GM19099 (cell line): ENCODE data around the gene NPW.

Experiments used
- POLR2A ChIP-seq: IDR thresholded peaks from 3 replicates; pipeline ENCODE4 v1.6.1; 2011; ENCODE audit warnings: low read depth; ENCODE audit not compliant: insufficient read length; ENCODE audit errors: extremely low read depth

The NPW gene

DNA sequence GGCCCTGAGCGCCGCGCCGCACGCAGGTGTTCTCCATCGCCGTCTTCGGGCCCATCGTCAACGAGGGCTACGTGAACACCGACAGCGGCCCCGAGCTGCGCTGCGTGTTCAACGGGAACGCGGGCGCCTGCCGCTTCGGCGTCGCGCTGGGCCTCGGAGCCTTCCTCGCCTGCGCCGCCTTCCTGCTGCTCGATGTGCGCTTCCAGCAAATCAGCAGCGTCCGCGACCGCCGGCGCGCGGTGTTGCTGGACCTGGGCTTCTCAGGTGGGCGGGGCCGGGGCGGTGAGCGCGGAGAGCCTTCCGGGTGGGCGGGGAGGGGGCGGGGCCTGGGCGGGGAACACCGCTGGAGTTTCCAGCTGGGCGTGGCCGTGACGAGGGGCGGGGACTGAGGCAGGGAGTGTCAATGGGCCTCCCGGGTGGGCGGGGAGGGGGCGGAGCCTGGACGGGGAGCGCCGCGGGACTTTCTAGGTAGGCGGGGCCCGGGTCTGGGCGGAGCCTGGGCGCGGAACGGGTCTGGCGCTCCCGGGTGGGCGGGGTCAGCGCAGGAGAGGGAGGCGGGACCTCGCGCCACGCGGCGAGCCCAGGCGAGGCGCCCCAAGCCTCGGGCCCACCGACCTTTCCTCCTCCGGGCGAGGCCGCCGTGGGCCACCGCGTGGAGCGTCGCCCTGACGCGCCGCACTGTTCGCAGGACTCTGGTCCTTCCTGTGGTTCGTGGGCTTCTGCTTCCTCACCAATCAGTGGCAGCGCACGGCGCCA, 27.5 kb upstream of the NPW start:
- TF ChIP-seq POLR2A: peak; percentile 75

- TF ChIP-seq POLR2A: no peak
These were observed 26.8 kb upstream of the NPW start for GRCh38 chr16:1992704-1993317.

GRCh38 chr16:1993731-1994131, 25.9 kb upstream of the NPW start:
- TF ChIP-seq POLR2A: no peak

GRCh38 chr16:1997494-1998359, 21.9 kb upstream of the NPW start:
- TF ChIP-seq POLR2A: no peak

DNA sequence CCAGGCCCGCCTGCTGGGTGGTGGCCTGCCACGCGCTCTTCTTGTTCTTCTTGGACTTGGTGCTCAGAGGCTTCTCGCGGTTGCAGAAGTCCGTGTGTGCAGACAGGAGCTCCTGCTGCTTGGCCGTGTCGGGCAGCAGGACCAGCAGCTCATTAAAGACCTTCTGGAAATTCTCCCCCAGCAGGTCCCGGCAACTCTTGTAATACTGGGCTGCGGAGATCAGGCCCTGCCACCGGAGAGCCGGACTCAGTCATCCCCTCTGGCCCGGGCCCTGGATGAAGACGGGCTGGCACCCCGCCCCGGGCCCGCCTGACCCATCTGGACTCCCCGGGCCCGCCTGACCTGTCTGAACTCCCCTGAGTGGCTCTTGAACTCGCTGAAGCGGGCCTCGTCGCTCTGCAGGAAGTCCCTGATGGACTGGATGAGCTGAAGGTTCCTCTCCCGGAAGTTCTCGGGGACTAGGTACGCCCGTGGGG, 21.2 kb upstream of the NPW start:
- no peak for TF ChIP-seq POLR2A

DNA sequence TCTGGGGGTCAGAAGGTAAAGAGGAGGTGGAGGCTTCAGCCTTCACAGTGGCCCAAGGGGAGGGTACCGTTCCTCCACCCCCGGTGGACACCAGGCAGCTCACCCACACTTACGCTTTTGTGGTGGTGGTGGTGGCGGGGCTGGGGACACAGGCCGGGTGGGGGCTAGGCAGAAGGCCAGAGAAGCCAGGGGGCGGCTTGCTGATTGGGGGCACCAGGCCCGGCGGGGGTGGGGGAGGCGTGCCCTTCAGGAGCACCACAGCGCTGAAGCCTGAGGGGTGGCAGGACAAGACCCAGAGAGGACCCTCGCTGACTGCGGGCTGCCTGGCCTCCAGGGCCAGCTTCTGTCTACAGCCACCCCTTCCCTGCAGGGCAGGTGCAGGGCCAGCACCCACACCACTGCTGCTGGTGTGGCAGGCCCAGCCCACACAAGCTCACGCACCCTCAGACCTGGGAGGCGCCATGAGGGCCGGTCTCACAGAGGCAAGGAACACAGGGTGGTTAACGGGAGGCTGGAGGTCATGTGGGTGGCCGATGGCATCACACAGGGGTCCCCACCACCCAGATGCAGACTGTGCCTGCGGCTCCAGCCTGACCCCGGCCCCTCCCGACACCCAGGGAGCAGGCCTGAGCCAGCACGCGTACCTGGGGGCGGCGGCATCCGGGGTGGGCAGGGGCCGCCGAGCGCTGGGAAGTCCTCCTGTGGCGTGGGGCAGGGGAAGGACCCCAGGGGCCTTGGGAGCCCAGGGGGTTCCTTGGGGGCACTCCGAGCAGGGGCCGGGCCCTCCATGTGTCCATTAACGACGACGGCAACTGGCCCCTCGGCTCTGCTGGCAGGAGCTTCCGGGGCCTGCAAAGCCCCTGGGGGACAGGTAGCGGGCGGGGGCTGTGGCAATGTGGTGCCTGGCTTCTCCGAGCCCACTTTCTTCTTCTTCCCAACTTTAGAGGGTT, 20.5 kb upstream of the NPW start:
- TF ChIP-seq POLR2A: no peak

GRCh38 chr16:1999866-2000514, 19.6 kb upstream of the NPW start:
- no peak for TF ChIP-seq POLR2A

GRCh38 chr16:2001035-2001434, 18.6 kb upstream of the NPW start:
- no peak for TF ChIP-seq POLR2A

DNA sequence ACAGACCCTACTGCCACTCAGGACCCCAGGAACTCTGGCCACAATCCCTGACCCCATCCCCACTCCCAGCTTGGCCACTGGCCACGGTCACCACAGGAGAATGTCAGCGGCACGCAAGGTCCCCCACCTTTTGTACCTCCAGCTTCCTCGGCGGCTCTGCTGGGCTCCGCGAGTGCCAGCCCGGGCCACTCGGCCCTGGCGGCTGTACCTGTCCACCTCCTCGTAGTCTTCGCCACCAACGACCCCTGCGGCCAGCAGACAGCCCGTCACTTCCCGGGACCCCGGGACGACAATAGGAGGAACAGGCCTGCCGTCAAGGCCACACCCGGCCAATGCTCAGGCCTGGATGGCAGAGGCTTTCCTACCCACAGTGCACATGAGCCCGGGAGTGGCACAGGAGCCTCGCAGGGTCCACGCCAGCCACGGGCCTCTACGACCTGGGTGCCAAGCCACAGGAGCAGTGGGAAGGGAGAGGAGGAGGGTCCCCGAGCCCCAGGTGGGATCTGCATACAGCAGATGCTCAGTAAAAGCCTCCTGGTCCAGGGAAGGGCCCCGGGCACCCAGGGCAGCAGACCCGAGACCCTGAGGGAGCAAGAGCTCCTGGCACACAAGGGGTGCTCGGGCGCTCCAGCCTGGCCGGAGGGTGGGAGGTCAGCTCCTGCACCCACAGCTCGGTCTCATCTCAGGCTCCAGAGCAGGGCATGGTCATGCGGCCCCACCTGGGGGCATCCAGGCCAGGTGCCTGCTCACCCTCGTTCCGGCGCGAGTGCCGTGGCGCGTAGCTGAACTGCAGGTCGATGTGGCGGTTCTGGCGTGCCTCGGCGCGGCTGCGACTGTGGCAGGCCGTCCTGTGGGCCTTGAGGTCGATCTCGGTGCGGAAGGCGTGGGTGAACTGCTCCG, 17.9 kb upstream of the NPW start:
- TF ChIP-seq POLR2A: no peak

GRCh38 chr16:2002406-2003230, 17.0 kb upstream of the NPW start:
- TF ChIP-seq POLR2A: no peak

DNA sequence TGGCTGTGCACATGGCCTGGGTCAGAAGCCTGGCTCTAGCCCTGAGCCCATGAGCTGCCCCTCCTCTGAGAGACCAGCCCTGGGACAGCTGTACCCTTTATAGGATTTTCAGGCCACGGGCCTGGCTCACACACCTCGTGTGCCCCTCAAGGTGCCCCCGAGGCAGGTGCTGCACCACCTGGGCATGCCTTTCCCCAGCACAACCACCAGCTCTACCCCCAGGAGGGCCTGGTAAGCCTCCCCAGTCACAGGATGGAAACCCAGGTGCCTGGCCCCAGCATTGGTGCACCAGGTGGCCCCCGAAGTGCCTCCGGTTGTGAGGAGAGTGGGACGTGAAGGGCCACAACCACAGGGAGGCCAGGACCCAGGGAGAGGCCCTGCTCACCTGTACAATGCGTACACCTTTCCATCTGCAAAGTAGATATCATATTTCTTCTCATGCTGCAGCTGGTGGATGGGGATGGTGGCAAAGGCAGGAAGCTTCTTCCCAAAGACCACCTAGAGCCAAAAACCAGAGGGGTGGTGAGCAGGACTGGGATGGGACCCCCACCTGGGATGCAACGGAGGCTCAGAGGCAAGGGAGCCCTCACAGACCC, 16.3 kb upstream of the NPW start:
- TF ChIP-seq POLR2A: no peak
